CD4-positive, alpha-beta T cell treated with Interleukin-10 for 1 hour (primary cell): Measurements from ENCODE around the gene TBX18.

ENCODE experiments used
- DNase-seq: peaks from one replicate; pipeline ENCODE4 v3.0.0-alpha.2; 2020

TBX18 gene

GRCh38 chr6:84764332-84765049 lies at the start of gene TBX18:
Gene TBX18 (minus strand): TSS chr6:84764598. CDS start chr6:84764181, 417 bp downstream.
- no peak for DNase-seq

- no peak for DNase-seq
Observed at GRCh38 chr6:84811351-84811750, 47.0 kb upstream of the TBX18 start.

GRCh38 chr6:84809455-84809854 lies 45.1 kb upstream of the TBX18 start:
- DNase-seq, result no peak

GRCh38 chr6:84808491-84809061 lies 44.2 kb upstream of the TBX18 start:
- no peak for DNase-seq

- no peak for DNase-seq
Observed at GRCh38 chr6:84805145-84805544, 40.7 kb upstream of the TBX18 start.

GRCh38 chr6:84804720-84805119 lies 40.3 kb upstream of the TBX18 start:
- no peak for DNase-seq

- no peak for DNase-seq
Observed at GRCh38 chr6:84801250-84801649, 36.9 kb upstream of the TBX18 start.

- DNase-seq, result no peak
Observed at GRCh38 chr6:84798257-84798656, 33.9 kb upstream of the TBX18 start.

- no peak for DNase-seq
Observed at GRCh38 chr6:84796343-84796742, 31.9 kb upstream of the TBX18 start.

GRCh38 chr6:84791927-84792326 lies 27.5 kb upstream of the TBX18 start:
- DNase-seq, result no peak

- DNase-seq, result no peak
Observed at GRCh38 chr6:84791233-84791632, 26.8 kb upstream of the TBX18 start.

GRCh38 chr6:84789170-84789569 lies 24.8 kb upstream of the TBX18 start:
- no peak for DNase-seq

- no peak for DNase-seq
Observed at GRCh38 chr6:84788689-84789088, 24.3 kb upstream of the TBX18 start.

- DNase-seq, result no peak
Observed at GRCh38 chr6:84785671-84786070, 21.3 kb upstream of the TBX18 start.

GRCh38 chr6:84779917-84780316 lies 15.5 kb upstream of the TBX18 start:
- no peak for DNase-seq

GRCh38 chr6:84779380-84779779 lies 15.0 kb upstream of the TBX18 start:
- DNase-seq, result no peak

- DNase-seq, result no peak
Observed at GRCh38 chr6:84777888-84778287, 13.5 kb upstream of the TBX18 start.

- no peak for DNase-seq
Observed at GRCh38 chr6:84776392-84776791, 12.0 kb upstream of the TBX18 start.

- no peak for DNase-seq
Observed at GRCh38 chr6:84775751-84776150, 11.4 kb upstream of the TBX18 start.

- no peak for DNase-seq
Observed at GRCh38 chr6:84774985-84775284, 10.5 kb upstream of the TBX18 start.

GRCh38 chr6:84774157-84774984 lies 10.0 kb upstream of the TBX18 start:
- no peak for DNase-seq

- DNase-seq, result no peak
Observed at GRCh38 chr6:84773431-84774156, 9.2 kb upstream of the TBX18 start.

- no peak for DNase-seq
Observed at GRCh38 chr6:84773133-84773430, 8.7 kb upstream of the TBX18 start.
